Loucy (cell line): ENCODE results near the gene NACAD.

Source experiments
- CTCF ChIP-seq: fragments of 200-600 bp; sonication (generic); conservative IDR thresholded peaks from 2 replicates; pipeline ENCODE4 v1.5.1; 2014; ENCODE audit warnings: mild to moderate bottlenecking, antibody characterized with exemption, low read length
- EZH2phosphoT487 ChIP-seq: fragments of 200-600 bp; IDR thresholded peaks from 2 replicates; pipeline ENCODE4 v1.6.1; 2018; ENCODE audit warnings: antibody characterized with exemption, mild to moderate bottlenecking, moderate library complexity, borderline replicate concordance

GRCh38 chr7:45129906-45130305 is 41.1 kb upstream of the NACAD start:
- TF ChIP-seq CTCF, result no peak
- TF ChIP-seq EZH2phosphoT487, result no peak
